Measurements from ENCODE around the gene ISG15.
"Not testable (repeated sequence)": the region's sequence is repeated elsewhere in the genome, so short reads cannot be mapped to it uniquely, and the experiment has no call there.

The ISG15 gene

DNA sequence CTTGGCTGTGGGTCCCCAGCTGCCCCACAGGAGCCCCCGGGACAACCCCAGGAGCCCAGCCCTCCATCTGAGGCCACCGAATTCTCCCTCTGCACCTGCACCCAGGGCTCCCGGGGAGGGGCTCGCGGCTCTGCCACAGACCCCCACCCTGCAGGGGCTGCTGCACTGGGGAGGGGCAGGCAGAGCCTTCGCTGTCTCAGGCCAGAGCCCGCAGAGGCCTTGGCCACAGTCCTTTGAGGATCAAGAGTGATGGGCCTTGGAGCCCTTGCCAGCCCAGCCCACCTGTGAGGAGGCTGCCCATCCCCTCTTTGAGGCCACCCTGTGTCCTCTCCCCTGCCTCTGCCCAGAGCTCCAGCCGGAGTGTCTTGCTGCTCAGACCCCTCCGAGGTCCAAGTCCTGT lies 37.9 kb upstream of the ISG15 start:
- no peak for DNase-seq (ENCODE audit: low read depth in 3 of 3, low spot score in 1 of 3)

DNA sequence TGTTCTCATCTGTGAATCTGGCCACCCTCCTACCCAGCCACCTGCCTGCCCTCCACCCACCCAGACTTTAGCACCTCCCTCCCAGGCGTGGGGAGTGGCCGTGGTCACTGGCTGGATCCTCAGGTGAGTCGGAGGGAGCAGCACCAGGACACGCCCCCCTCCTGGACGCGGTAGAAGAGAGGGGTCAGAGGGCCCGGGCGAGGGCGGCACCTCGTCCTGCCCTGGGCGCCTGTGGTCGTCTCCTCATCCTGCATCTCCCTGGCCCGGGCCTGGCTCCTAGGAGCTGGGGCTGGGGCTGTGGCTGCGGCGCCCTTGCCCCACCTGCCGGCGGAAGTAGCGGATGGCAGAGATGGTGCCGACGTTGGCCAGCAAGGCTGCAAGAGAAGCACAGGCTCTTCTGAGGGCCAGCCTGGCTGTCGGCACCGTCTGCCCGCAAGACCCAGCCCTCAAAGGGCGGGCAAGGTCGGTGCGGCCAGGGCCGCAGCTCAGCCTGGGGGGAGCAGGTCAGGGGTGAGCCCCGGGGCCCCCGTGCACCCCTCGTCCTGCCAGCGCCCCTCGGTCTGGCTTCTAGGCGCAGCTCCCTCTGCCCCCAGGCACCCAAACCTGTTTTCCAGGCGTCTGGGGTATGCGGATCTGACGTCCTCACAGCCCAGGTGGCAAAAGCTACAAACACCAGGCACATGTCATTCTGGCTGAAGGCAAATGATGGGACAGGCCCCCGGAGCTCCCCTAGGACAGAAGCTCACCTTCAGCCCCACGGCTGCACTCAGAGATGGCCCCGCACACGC lies 37.2 kb upstream of the ISG15 start:
- peak in 2 of 3 donors; percentile 50 to 57 for DNase-seq (ENCODE audit: low read depth in 3 of 3, low spot score in 1 of 3)

DNA sequence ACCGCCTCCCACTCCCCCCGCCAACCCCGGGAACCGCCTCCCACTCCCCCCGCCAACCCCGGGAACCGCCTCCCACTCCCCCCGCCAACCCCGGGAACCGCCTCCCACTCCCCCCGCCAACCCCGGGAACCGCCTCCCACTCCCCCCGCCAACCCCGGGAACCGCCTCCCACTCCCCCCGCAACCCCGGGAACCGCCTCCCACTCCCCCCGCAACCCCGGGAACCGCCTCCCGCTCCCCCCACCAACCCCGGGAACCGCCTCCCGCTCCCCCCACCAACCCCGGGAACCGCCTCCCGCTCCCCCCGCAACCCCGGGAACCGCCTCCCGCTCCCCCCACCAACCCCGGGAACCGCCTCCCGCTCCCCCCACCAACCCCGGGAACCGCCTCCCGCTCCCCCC lies 36.5 kb upstream of the ISG15 start:
- DNase-seq (ENCODE audit: low read depth in 3 of 3, low spot score in 1 of 3): not testable (repeated sequence)

DNA sequence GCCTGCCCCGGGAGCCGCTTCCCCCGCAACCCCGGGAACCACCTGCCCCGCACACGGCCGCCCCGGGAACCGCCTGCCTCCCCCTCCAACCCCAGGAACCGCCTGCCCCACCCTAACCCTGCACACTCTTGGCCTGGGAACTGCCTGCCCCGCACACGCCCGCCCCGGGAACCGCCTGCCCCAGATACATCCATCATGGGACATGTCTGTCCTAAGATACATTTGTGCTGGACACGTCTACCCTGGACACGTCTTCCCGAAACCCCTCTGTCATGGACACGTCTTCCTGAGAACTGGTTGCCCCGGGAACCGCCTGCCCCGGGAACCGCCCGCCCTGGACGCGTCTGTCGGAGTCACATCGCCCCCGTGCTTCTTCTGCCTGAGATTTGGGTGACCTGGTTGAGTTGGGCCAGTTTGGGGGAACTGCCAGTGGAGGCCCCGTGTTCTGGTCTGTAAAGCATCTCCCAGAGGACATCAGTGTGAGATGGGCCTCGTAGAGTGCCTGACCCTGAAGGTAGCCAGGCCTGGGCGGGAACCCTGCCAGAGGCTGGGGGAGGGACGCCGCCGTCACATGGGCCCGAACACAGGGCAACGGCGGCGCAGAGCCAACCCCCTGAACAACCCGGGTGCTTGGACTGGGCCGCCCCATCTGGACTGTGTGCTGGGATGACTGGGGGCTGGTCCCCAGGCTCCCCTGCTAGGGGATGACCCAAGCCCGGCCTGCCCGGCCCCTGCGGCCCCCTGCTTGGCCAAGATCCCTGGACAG lies 35.0 kb upstream of the ISG15 start:
- no peak for DNase-seq (ENCODE audit: low read depth in 3 of 3, low spot score in 1 of 3)

DNA sequence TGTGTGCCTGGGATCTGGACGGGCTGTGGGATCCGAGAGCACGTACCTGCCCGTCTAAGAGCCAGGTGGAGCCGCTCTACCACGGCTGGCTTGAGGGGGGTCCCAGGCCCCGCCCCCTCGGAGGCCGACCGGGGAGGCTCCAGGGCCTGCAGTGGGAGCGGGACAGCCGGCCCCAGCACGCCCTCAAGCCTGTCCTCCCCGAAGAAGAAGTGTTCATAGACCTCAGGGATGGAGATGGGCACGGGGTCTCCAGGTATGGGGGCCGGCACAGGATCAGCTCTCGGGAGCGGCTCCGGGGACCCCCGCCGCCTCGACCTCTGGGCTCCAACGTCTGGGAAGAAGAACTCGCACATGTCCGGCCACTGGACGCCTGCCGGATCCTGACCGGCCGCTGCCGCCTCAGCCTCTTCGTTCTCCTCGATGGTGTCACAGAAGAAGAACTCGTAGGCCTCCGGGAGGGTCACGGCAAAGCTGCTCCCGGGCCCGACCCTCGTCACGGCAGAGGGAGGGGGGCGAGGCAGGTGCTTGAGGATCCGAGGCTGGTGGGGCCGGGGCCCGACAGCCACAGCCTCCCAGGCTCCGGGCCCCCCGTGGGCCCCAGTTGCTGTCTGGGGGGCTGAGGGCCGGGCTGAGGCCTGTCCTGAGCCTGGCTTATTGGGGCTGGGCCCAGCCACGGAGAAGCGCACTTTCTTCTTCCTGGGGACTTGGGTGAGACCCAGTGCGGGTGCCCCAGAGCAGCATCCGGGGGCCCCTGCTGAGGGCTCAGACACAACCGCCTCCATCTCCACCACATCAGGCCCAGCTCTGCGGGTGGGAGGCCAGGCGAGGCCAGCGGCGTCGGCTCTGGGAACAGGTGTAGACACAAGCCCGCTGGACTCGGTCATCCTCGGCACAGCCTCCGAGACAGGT lies 34.2 kb upstream of the ISG15 start:
- no peak for DNase-seq (ENCODE audit: low read depth in 3 of 3, low spot score in 1 of 3)

DNA sequence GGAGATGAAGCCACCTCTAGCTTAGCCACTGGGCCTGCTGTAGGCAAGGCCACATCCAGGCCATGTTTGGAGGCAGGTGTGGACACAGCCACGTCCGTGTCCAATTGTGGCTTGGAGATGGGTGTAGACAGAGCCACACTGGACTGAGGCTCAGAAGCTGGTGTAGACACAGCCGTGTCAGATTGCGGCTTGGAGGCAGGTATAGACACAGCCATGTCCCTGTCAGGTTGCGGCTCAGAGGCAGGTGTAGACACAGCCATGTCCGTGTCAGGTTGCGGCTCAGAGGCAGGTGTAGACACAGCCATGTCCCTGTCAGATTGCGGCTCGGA lies 33.6 kb upstream of the ISG15 start:
- no peak for DNase-seq (ENCODE audit: low read depth in 3 of 3, low spot score in 1 of 3)

DNA sequence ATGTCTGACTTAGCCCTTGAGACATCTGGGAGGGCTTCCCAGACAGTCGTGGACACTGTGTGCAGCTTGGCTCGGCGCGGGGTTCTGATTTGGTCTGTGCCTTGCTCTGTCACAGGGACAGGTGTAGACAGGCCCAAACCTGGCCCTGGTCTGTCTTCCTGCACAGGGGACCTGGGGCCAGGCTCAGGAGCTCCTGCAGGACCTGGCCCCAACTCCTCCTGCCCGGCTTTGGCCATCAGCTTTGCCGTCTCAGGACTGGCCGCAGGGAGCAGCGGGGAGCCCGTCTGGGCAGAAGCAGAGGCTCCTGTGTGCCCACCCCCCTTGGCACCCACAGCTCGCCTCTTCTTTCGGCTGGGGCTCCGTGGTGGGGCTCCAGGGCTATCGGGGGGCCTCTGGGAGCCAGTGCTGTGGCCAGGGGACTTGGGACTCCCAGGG lies 33.1 kb upstream of the ISG15 start:
- DNase-seq (ENCODE audit: low read depth in 3 of 3, low spot score in 1 of 3): no peak

DNA sequence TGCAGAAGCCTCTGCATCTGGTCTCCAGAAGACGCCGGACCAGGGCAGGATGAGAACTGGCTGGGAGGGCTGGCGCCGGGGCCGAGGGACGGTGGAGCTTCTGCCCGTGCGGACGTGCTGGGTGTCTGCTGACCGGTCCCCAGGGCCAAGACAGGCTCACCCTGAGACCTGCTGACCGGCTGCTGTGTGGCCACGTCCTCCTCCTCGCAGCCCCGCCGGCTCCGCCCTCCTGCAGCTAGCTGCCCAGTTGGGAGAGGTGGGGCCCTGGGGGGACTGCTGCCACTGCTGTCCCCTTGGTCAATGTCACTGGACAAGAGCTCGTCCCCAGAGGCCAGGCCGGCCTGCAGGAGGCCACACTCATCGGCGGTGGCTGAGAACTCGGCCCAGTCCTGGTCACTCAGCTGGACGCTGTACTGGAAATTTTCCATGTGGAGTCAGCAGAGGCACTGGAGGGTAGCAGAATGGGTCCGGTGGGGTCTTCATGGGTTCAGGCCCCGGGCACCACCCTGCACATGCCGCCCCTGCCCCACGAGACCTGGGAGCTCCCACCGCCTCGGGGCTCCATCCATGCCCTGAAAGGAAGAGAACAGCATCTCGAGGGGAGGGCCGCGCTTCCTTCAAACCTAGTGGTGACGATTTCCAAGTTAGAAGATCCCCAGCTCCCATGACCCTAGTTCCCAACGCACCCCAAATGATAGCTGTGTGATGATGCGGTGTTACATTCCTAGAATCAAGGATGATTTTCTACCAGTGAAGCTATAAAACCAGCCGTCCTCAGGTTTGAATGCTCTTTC lies 32.5 kb upstream of the ISG15 start:
- DNase-seq (ENCODE audit: low read depth in 3 of 3, low spot score in 1 of 3): no peak

DNA sequence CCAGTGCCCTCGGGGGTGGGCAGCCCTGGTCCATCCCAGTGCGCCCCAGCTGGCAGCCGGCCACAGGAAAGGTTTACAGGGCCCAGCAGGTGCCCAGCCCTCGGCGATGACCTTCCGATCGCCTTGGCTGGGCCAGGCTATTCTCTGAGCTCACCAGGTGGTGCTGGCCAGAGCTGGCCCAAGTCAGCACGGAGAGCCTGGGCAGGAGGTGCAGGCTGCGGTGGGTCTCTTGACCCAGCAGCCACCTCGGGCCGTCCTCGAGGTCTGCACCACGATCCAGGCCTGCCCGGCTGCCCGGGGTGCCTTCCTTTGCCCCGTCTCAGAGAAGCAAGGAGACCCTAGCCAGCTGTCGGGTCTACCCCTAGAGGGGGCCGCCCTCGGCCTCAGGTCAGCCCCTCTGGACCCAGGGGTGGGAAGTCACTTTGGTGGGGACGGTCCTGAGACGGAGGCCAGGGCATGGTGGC lies 31.8 kb upstream of the ISG15 start:
- no peak for DNase-seq (ENCODE audit: low read depth in 3 of 3, low spot score in 1 of 3)

DNA sequence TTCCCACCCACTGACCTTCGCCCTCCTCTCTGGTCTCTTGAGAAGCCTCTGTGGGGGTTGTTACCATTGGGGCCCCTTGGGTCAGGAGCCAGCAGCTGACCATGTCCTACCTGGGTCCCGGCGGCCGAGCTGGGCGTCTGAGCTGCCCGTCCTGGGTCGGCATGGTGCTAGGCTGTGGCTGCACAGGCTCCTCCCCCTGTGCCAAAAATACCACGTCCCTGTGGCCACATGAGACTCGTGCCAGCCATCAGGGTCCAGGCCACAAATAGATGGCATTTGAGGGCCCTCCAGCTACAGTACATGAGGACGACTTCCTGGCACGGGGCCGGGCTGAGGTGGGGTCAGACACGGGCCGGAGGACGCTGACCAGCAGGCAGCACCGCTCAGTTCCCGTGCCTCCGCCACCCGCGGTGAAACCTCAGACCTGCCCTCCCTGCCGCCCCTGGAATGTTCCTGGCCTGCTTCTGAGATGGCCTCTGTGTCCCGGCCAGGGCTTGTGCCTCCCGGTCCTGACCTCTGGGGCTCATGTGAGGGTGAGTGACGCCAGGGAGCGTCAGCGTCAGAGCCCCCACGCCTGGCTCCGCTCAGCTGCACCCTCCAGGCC lies 31.2 kb upstream of the ISG15 start, which contains the start of gene PERM1:
Gene PERM1 (minus strand): TSS at position 139 of the 604 bp plus-strand sequence. CDS start 1,064 bp downstream, outside the sequence.
- no peak for DNase-seq (ENCODE audit: low read depth in 3 of 3, low spot score in 1 of 3)

DNA sequence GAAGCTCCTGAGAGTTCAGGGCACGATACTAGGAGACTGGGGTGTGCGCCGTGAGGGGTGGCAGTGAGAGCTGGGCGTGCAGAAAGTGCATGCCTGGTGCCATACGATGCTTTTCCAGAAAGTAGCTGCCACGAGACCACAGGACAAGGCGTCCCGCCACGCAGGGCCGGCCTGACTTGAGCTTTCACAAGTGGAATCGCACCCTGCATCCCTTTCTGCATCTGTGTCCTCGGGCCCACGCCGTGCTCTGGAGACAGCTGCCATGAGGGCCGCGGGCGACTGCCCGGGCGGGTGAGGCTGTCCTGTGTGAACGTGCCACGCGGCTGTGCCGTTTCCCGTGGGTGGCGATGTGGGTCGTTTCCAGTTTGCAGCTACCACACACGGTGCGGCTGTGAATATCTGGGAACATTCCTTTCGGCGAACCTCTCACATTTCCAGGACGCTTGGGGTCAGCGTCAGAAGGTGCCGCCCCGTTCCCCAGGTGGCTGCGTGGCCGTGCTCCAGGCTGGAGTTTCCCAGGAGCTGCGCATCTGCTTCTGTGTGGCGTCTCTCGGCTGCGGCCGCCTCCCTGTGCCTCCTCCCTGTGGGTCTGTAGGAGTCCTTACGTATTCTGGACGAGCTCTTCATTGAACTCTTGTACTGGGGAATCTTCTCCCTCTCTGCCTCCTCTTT lies 30.4 kb upstream of the ISG15 start:
- DNase-seq (ENCODE audit: low read depth in 3 of 3, low spot score in 1 of 3): no peak

DNA sequence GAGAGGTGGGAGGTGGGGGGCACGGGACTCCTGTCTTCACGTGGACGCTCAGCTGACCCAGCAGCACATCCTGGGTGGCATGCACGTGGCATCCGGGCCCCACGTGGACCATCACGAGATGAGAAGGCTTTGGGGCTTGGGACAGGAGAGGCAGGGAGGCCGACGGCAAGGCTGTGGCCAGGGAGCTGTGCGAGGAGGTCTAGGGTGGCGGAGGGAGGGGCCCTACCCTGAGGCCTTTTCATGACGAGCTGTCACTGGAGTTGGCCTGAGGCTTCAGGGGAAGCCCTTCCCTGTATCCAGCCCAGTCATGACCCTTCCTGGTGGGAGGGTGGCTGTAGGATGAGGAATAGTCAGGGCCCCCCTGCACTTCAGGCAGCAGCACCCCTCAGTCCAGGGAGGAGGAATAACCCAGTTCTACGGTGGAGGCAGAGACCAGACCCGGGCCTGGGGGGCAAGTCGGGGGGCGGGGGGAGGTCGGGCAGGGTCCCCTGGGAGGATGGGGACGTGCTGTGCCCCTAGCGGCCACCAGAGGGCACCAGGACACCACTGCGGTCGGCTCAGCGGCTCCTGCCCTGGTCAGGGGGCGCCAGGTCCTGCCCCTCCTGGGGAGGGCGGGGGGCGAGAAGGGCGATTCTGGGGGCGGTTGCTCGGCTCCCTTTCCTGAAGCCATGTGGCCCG lies 29.4 kb upstream of the ISG15 start:
- peak in 2 of 3 donors; percentile 45 to 59 for DNase-seq (ENCODE audit: low read depth in 3 of 3, low spot score in 1 of 3)

DNA sequence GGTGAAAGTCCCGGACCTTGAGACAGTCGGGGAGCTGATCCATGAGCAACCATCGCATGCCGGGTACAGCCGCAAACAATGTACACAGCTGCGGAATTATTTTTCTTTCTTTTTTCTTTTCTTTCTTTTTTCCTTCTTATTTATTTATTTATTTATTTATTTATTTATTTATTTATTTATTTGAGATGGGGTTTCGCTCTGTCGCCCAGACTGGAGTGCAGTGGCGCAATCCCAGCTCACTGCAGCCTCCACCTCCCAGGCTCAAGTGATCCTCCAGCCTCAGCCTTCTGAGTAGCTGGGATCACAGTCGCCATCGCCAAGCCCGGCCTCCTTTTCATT lies 28.9 kb upstream of the ISG15 start:
- DNase-seq (ENCODE audit: low read depth in 3 of 3, low spot score in 1 of 3): no peak

DNA sequence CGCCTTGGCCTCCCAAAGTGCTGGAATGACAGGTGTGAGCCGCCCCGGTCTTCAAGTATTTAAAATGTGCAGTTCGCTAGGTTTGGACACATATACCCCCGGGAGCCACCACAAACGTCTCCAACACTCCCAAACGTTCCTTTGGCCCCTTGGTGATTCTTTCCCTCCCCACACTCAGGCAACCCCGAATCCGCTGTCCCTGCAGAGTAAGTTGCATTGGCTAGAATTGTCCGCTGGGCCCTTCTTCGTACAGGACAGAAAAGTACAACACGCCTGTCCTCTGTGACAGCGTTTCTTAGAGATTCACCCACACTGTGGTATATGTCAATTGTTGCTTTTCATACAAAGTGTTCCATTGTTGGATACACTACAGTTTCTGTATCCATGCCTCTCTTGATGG lies 28.2 kb upstream of the ISG15 start:
- no peak for DNase-seq (ENCODE audit: low read depth in 3 of 3, low spot score in 1 of 3)

DNA sequence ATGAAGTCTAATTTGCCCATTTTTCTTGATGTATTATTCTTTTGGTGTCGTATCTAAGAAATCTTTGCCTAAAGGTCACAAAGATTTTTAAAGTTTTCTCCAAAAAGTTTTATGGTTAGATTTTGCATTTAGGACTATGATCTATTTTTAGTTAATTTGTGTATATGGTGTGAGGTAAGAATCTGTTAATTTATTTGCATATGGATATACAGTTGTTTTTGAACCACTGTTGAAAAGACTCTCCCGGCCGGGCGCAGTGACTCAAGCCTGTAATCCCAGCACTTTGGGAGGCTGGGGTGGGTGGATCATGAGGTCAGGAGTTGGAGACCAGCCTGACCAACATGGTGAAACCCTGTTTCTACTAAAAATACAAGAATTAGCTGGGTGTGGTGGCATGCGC lies 25.2 kb upstream of the ISG15 start:
- DNase-seq (ENCODE audit: low read depth in 3 of 3, low spot score in 1 of 3): not testable (repeated sequence)

DNA sequence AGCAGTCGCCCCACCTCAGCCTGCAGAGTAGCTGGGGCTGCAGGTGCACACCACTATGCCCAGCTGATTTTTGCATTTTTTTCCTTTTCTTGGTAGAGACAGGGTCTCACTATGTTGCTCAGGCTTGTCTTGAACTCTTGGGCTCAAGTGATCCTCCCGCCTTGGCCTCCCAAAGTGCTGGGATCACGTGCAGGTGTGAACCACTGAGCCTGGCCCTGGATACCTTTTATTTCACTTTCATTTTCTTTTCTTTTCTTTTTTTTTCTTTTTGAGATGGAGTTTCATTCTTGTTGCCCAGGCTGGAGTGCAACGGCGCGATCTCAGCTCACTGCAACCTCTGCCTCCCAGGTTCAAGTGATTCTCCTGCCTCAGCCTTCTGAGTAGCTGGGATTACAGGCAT lies 22.0 kb upstream of the ISG15 start:
- not testable (repeated sequence) for DNase-seq (ENCODE audit: low read depth in 3 of 3, low spot score in 1 of 3)

DNA sequence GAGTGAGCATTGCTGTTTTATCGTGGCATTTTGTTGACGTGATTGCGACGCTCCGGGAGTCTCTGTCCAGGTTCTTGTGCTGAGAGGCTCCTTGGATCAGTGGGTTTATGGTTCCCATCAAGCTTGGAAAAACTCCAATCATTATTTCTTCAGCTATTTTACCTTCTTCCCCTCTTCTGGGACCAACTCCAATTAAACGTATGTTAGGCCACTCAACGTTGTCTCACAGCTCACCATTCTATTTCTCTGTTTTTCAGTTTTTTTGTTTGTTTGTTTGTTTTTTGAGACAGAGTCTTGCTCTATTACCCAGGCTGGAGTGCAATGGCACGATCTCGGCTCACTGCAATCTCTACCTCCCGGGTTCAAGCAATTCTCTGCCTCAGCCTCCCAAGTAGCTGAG lies 21.4 kb upstream of the ISG15 start:
- no peak for DNase-seq (ENCODE audit: low read depth in 3 of 3, low spot score in 1 of 3)

DNA sequence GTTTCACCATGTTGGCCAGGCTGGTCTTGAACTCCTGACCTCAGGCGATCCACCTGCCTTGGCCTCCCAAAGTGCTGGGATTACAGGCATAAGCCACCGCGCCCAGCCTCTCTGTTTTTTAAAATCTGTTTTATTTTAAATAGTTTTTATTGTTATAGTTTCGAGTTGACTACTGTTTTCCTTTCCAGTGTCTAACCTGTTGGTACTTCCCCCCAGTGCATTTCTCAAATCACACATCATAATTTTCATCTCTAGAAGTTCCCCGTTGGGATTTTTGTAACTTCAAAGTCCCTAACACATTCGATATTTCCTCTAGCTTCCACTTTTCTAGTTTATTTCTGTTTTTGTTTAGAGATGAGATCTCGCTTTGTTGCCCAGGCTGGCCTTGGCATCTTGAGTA lies 20.9 kb upstream of the ISG15 start:
- DNase-seq (ENCODE audit: low read depth in 3 of 3, low spot score in 1 of 3): no peak

DNA sequence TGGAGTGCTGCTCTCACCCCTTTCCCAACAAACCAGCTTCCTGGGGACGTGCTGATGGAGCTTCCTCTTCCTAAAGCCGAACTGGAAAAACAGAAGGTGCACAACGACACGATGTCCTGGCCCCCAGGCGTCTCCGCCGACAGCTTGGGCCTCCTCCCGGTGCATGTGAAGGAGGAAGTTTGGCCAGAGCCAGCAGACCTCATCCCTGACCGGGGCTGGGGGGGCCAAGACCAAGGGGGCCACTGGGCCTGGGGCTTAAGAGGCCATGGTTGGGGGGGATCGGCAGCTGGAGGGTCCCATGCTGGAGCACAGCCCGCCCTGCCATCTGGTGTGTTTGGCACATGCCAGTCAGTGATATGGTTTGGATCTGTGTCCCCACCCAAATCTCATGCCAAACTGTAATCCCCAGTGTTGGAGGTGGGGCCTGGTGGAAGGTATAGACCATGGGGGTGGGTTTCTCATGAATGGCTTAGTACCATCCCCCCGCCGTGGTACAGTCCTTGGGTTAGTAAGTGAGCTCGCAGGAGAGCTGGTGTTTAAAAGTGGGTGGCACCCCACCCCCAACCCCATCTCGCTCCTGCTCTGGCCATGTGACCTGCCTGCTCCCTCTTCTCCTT lies 19.8 kb upstream of the ISG15 start:
- no peak for DNase-seq (ENCODE audit: low read depth in 3 of 3, low spot score in 1 of 3)
